Measurements from ENCODE around the gene COBLL1. TPM values are rescaled to one million over a fixed set of nuclear protein-coding genes. Genes with fewer than 3 reads are reported as not detected.

COBLL1 gene
- total and polyA plus RNA-seq, 8 donors: 11.8 to 129 (median 58.3) TPM

GRCh38 chr2:164669291-164669690, 172.3 kb downstream of the COBLL1 start:
- H3K9me3 ChIP-seq: no peaks in the 10 kb centered on the region
- TF ChIP-seq CTCF (IDR thresholded peaks at IDR 0.05) (no peak), EP300 (IDR thresholded peaks at IDR 0.05) (no peak), POLR2A (IDR thresholded peaks at IDR 0.05) (no peak), POLR2AphosphoS5 (IDR thresholded peaks at IDR 0.05) (no peak)
- H3K27ac ChIP-seq: no peak overlapping the region
- no peaks in the 10 kb centered on the region for H3K36me3 ChIP-seq
- H3K27me3 ChIP-seq: no peaks in the 10 kb centered on the region
- no peak for DNase-seq
- H3K4me3 ChIP-seq: no peak overlapping the region
- no peaks in the 10 kb centered on the region for H3K4me1 ChIP-seq
- intact Hi-C loops (cut with DNase I; ENCODE audit: low total_unique reads): no loop called here

- 85 to 96% (median 90%) methylated on average over 2 of the region's 2 CpGs for WGBS, 5 donors
- no peaks in the 10 kb centered on the region for H3K27me3 ChIP-seq
- no peak overlapping the region for H3K4me3 ChIP-seq
- H3K27ac ChIP-seq: no peak overlapping the region
- H3K36me3 ChIP-seq: no peaks in the 10 kb centered on the region
- H3K9me3 ChIP-seq: no peaks in the 10 kb centered on the region
- no peaks in the 10 kb centered on the region for H3K4me1 ChIP-seq
- intact Hi-C loops (cut with DNase I; ENCODE audit: low total_unique reads): no loop called here
- no peak for DNase-seq
- TF ChIP-seq CTCF (IDR thresholded peaks at IDR 0.05) (no peak), POLR2AphosphoS5 (IDR thresholded peaks at IDR 0.05) (no peak), EP300 (IDR thresholded peaks at IDR 0.05) (no peak)
Measured at GRCh38 chr2:164667566-164667965, 174.1 kb downstream of the COBLL1 start.

GRCh38 chr2:164664070-164664469, 177.6 kb downstream of the COBLL1 start:
- no peaks in the 10 kb centered on the region for H3K27me3 ChIP-seq
- peaks cover 0 to 4% (median 0%) of the 10 kb centered on the region in 4 donors for H3K4me1 ChIP-seq
- no peak overlapping the region for H3K27ac ChIP-seq
- no peak for TF ChIP-seq POLR2A (IDR thresholded peaks at IDR 0.05)
- no peak for TF ChIP-seq EP300 (IDR thresholded peaks at IDR 0.05)
- no peak for TF ChIP-seq CTCF (IDR thresholded peaks at IDR 0.05)
- TF ChIP-seq POLR2AphosphoS5 (IDR thresholded peaks at IDR 0.05): no peak
- no peaks in the 10 kb centered on the region for H3K36me3 ChIP-seq
- intact Hi-C loops (cut with DNase I; ENCODE audit: low total_unique reads): no loop called here
- H3K4me3 ChIP-seq: no peak overlapping the region
- DNase-seq: no peak
- H3K9me3 ChIP-seq: no peaks in the 10 kb centered on the region

- no peaks in the 10 kb centered on the region for H3K9me3 ChIP-seq
- no peaks in the 10 kb centered on the region for H3K27me3 ChIP-seq
- no peak overlapping the region for H3K27ac ChIP-seq
- DNase-seq: no peak
- peaks cover 0 to 4% (median 0%) of the 10 kb centered on the region in 4 donors for H3K4me1 ChIP-seq
- intact Hi-C loops (cut with DNase I; ENCODE audit: low total_unique reads): no loop called here
- H3K4me3 ChIP-seq: no peak overlapping the region
- TF ChIP-seq CTCF (IDR thresholded peaks at IDR 0.05) (no peak), POLR2A (IDR thresholded peaks at IDR 0.05) (no peak), POLR2AphosphoS5 (IDR thresholded peaks at IDR 0.05) (no peak), EP300 (IDR thresholded peaks at IDR 0.05) (no peak)
- 82 to 93% (median 86%) methylated on average over 1 of the region's 1 CpG for WGBS, 5 donors
- peaks cover 0 to 3% (median 0%) of the 10 kb centered on the region in 4 donors for H3K36me3 ChIP-seq
Measured at GRCh38 chr2:164662868-164663631, 178.6 kb downstream of the COBLL1 start.
